ENCODE data around the gene ACOXL. TPM values are rescaled to one million over a fixed set of nuclear protein-coding genes. Genes with fewer than 3 reads are reported as not detected.

The ACOXL gene
- total RNA-seq, 4 donors from 2014 or later = not detected

- TF ChIP-seq POLR2A (IDR thresholded peaks at IDR 0.05) = no peak
- TF ChIP-seq CTCF (IDR thresholded peaks at IDR 0.05) = peak in 1 of 6 experiments; percentile 46
- no peak for DNase-seq
- Histone ChIP-seq H3K27me3 (no peaks in the 10 kb centered on the region), H3K4me3 (no peak overlapping the region), H3K36me3 (no peaks in the 10 kb centered on the region), H3K9me3 (no peaks in the 10 kb centered on the region), H3K27ac (no peak overlapping the region), H3K4me1 (peaks cover 0 to 14% (median 5%) of the 10 kb centered on the region in 3 donors)
- intact Hi-C loops (cut with DNase I) = no loop called here
These were observed 296.3 kb downstream of the ACOXL start for GRCh38 chr2:111028720-111029119.

GRCh38 chr2:111029181-111029927 is 297.0 kb downstream of the ACOXL start:
- Histone ChIP-seq H3K36me3 (no peaks in the 10 kb centered on the region), H3K27ac (no peak overlapping the region), H3K4me1 (peaks cover 0 to 14% (median 5%) of the 10 kb centered on the region in 3 donors), H3K27me3 (no peaks in the 10 kb centered on the region), H3K9me3 (no peaks in the 10 kb centered on the region), H3K4me3 (no peak overlapping the region)
- intact Hi-C loops (cut with DNase I) = no loop called here
- no peak for DNase-seq
- WGBS, 2 donors = 66 to 69% methylated on average over 7 of the region's 7 CpGs
- TF ChIP-seq POLR2A (IDR thresholded peaks at IDR 0.05) (no peak), CTCF (IDR thresholded peaks at IDR 0.05) (no peak)

GRCh38 chr2:111030260-111030891 is 298.0 kb downstream of the ACOXL start:
- Histone ChIP-seq H3K9me3 (no peaks in the 10 kb centered on the region), H3K36me3 (no peaks in the 10 kb centered on the region), H3K4me1 (peaks cover 0 to 14% (median 5%) of the 10 kb centered on the region in 3 donors), H3K27me3 (no peaks in the 10 kb centered on the region), H3K4me3 (no peak overlapping the region), H3K27ac (no peak overlapping the region)
- no peak for DNase-seq
- TF ChIP-seq CTCF (IDR thresholded peaks at IDR 0.05) (no peak), POLR2A (IDR thresholded peaks at IDR 0.05) (no peak)
- intact Hi-C loops (cut with DNase I) = no loop called here
- WGBS, 2 donors = 40 to 51% methylated on average over 5 to 8 of the region's 10 CpGs

GRCh38 chr2:111030945-111031344 is 298.6 kb downstream of the ACOXL start:
- Histone ChIP-seq H3K27me3 (peaks cover 0 to under 1% (median 0%) of the 10 kb centered on the region in 4 donors), H3K36me3 (no peaks in the 10 kb centered on the region), H3K9me3 (no peaks in the 10 kb centered on the region), H3K4me1 (peaks cover 0 to 14% (median 5%) of the 10 kb centered on the region in 3 donors), H3K4me3 (no peak overlapping the region), H3K27ac (no peak overlapping the region)
- intact Hi-C loops (cut with DNase I) = no loop called here
- 40 to 46% methylated on average over 2 of the region's 2 CpGs for WGBS, 2 donors
- DNase-seq = no peak
- TF ChIP-seq CTCF (IDR thresholded peaks at IDR 0.05) (no peak), POLR2A (IDR thresholded peaks at IDR 0.05) (no peak)

Measured in esophagus squamous epithelium (tissue), 5 donors.